Tibial nerve (tissue), 4 donors: ENCODE results near the gene CUZD1.

Source experiments
- EP300 ChIP-seq, 2 donors: sonication (generic); formaldehyde crosslinking; IDR thresholded peaks; one replicate each; pipeline ENCODE4 v1.6.1; 2017; ENCODE audit warnings: antibody characterized with exemption in 2 of 2, mild to moderate bottlenecking in 1 of 2
- POLR2A ChIP-seq, 2 donors: fragments of 450-650 bp; IDR thresholded peaks; one replicate each; pipeline ENCODE4 v1.6.1; 2017; ENCODE audit warnings: antibody characterized with exemption in 2 of 2, mild to moderate bottlenecking in 2 of 2, moderate library complexity in 2 of 2
- TF ChIP-seq, protein P1 (sequence below), 5 experiments: fragments of 200-600 bp in 3 of 5; fragments of 450-650 bp in 2 of 5; sonication (generic) in 3 of 5; IDR thresholded peaks; one replicate each; pipeline ENCODE4 v1.5.1; 2016 to 2019; ENCODE audit warnings: antibody characterized with exemption in 5 of 5, mild to moderate bottlenecking in 3 of 5, moderate library complexity in 2 of 5

- TF ChIP-seq, protein P1, sequence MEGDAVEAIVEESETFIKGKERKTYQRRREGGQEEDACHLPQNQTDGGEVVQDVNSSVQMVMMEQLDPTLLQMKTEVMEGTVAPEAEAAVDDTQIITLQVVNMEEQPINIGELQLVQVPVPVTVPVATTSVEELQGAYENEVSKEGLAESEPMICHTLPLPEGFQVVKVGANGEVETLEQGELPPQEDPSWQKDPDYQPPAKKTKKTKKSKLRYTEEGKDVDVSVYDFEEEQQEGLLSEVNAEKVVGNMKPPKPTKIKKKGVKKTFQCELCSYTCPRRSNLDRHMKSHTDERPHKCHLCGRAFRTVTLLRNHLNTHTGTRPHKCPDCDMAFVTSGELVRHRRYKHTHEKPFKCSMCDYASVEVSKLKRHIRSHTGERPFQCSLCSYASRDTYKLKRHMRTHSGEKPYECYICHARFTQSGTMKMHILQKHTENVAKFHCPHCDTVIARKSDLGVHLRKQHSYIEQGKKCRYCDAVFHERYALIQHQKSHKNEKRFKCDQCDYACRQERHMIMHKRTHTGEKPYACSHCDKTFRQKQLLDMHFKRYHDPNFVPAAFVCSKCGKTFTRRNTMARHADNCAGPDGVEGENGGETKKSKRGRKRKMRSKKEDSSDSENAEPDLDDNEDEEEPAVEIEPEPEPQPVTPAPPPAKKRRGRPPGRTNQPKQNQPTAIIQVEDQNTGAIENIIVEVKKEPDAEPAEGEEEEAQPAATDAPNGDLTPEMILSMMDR (IDR thresholded peaks at IDR 0.05), result no peak
- no peak for TF ChIP-seq POLR2A (IDR thresholded peaks at IDR 0.05)
- TF ChIP-seq EP300 (IDR thresholded peaks at IDR 0.05), result no peak
Observed at GRCh38 chr10:122854648-122855047, 9.0 kb upstream of the CUZD1 start.
